ENCODE data around the gene ODF4.

Gene ODF4

DNA sequence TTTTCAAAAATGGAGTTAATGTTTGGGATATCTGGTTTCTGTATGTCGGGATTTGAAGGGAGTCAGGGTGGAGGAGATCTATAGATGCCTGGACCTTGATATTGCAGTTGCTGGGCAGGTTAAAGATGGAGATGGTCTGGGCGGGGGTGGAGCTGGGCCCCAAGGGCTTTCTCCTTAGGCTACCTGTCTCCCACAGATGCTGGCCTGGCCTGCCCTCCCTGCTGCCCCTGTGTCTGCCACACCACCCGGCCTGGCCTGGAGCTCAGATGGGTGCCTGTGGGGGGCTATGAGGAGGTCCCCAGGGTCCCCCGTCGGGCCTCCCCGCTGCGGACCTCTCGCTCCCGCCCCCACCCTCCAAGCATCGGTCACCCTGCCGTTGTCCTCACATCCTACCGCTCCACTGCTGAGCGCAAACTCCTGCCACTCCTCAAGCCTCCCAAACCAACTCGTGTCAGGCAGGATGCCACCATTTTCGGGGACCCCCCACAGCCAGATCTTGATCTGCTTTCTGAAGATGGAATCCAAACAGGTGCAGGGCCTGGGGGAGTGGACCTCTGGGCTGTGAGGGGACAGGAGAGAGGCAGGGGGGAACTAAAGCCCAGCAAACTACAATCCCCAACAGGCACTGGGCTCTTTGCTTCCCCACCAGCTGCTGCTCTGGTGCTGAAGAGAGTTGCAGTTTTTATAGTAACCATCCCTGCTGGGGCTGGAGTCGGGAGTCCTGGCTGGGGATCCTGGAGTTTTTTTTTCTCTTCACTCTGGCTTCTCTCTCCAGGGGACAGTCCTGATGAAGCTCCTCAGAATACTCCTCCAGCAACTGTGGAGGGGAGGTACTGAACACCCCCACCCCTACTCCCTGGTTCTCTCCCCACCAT lies 26.7 kb upstream of the ODF4 start:
- Histone ChIP-seq H3K9me3 (ENCODE audit: control insufficient read depth, insufficient read depth, low read length) (no peaks in the 10 kb centered on the region), H3K79me2 (ENCODE audit: control insufficient read depth, low read length) (no peaks in the 10 kb centered on the region), H3K27me3 (ENCODE audit: control insufficient read depth, low read length) (peaks cover 5% of the 10 kb centered on the region; the same call in 1 of the 2 replicates), H3K36me3 (ENCODE audit: control insufficient read depth, low read length) (no peaks in the 10 kb centered on the region), H3F3A (ENCODE audit: control insufficient read depth, insufficient read depth) (no peaks in the 10 kb centered on the region), H3K4me1 (ENCODE audit: control insufficient read depth, low read length) (no peaks in the 10 kb centered on the region), H3K9me2 (replicated peaks; ENCODE audit: control insufficient read depth, low read length) (no peaks in the 10 kb centered on the region), H3K27ac (ENCODE audit: low read depth, low read length) (no peak overlapping the region), H4K20me1 (ENCODE audit: control insufficient read depth, insufficient read depth, low read depth, low read length) (no peaks in the 10 kb centered on the region), H3K4me2 (ENCODE audit: low read length) (no peak overlapping the region), H3K4me3 (ENCODE audit: low read length) (no peak overlapping the region)
- TF ChIP-seq, protein P1, sequence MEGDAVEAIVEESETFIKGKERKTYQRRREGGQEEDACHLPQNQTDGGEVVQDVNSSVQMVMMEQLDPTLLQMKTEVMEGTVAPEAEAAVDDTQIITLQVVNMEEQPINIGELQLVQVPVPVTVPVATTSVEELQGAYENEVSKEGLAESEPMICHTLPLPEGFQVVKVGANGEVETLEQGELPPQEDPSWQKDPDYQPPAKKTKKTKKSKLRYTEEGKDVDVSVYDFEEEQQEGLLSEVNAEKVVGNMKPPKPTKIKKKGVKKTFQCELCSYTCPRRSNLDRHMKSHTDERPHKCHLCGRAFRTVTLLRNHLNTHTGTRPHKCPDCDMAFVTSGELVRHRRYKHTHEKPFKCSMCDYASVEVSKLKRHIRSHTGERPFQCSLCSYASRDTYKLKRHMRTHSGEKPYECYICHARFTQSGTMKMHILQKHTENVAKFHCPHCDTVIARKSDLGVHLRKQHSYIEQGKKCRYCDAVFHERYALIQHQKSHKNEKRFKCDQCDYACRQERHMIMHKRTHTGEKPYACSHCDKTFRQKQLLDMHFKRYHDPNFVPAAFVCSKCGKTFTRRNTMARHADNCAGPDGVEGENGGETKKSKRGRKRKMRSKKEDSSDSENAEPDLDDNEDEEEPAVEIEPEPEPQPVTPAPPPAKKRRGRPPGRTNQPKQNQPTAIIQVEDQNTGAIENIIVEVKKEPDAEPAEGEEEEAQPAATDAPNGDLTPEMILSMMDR (IDR thresholded peaks at IDR 0.05; ENCODE audit: low read depth, low read length, poor library complexity, severe bottlenecking), result no peak
- TF ChIP-seq EZH2phosphoT487 (IDR thresholded peaks at IDR 0.05; ENCODE audit: borderline replicate concordance, low read length), result no peak

DNA sequence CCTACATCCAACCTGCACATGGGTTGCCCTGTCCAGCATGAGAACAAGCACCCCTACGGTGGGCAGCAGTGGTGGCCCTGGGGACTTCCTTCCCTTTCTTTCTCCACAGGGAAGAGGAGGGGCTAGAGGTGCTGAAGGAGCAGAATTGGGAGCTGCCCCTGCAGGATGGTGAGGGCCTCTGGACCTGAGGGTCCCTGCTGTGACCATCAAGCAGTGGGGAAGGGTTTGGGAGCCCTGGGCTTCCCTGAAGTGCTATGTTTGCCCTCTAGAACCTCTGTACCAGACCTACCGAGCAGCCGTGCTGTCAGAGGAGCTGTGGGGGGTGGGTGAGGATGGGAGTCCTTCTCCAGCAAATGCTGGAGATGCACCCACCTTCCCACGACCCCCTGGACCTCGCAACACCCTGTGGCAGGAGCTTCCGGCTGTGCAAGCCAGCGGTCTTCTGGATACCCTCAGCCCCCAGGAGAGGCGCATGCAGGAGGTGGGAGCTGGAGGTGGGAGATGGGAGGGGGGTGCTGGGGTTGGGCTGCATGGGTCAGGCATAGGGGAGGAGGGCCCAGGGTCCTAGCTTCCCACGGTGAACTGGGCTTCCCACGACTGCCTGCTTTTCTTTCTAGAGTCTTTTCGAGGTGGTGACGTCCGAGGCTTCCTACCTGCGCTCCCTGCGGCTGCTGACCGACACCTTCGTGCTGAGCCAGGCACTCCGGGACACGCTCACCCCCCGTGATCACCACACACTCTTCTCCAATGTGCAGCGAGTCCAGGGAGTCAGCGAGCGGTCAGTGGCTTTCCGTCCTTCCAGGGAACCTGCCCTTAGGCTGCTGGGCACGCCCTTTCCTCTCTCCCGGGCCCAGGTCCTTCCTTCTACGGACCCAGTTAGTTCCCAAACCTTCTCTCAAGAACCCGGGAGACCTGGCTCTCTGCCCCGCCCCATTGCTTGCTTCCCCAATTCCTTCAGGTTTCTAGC lies 24.6 kb upstream of the ODF4 start:
- Histone ChIP-seq H3K4me2 (ENCODE audit: low read length) (no peak overlapping the region), H3K79me2 (ENCODE audit: control insufficient read depth, low read length) (no peaks in the 10 kb centered on the region), H3K27ac (ENCODE audit: low read depth, low read length) (no peak overlapping the region), H3K4me3 (ENCODE audit: low read length) (no peak overlapping the region), H3K27me3 (ENCODE audit: control insufficient read depth, low read length) (peaks cover 5% of the 10 kb centered on the region; the same call in 1 of the 2 replicates), H3K4me1 (ENCODE audit: control insufficient read depth, low read length) (no peaks in the 10 kb centered on the region), H3K9me2 (replicated peaks; ENCODE audit: control insufficient read depth, low read length) (no peaks in the 10 kb centered on the region), H3F3A (ENCODE audit: control insufficient read depth, insufficient read depth) (no peaks in the 10 kb centered on the region), H4K20me1 (ENCODE audit: control insufficient read depth, insufficient read depth, low read depth, low read length) (no peaks in the 10 kb centered on the region), H3K36me3 (ENCODE audit: control insufficient read depth, low read length) (no peaks in the 10 kb centered on the region), H3K9me3 (ENCODE audit: control insufficient read depth, insufficient read depth, low read length) (no peaks in the 10 kb centered on the region)
- TF ChIP-seq EZH2phosphoT487 (IDR thresholded peaks at IDR 0.05; ENCODE audit: borderline replicate concordance, low read length), result no peak
- TF ChIP-seq, protein P1 (IDR thresholded peaks at IDR 0.05; ENCODE audit: low read depth, low read length, poor library complexity, severe bottlenecking), result no peak

DNA sequence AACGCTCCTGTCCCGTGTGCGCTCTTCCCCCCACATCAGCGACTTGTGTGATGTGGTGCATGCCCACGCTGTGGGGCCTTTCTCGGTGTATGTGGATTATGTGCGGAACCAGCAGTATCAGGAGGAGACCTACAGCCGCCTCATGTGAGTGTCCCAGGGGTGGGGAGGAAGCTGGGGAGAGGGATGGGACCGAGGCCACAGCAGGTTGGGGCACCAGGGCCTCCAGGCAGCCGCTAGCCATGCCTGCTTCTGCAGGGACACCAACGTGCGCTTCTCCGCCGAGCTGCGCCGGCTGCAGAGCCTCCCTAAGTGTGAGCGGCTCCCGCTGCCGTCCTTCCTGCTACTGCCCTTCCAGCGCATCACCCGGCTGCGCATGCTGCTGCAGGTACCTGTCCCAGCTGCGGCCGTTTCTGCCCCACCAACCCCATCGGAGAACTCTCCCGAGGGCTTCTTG lies 23.8 kb upstream of the ODF4 start:
- Histone ChIP-seq H3K79me2 (ENCODE audit: control insufficient read depth, low read length) (no peaks in the 10 kb centered on the region), H3K4me3 (ENCODE audit: low read length) (no peak overlapping the region), H3F3A (ENCODE audit: control insufficient read depth, insufficient read depth) (no peaks in the 10 kb centered on the region), H3K4me1 (ENCODE audit: control insufficient read depth, low read length) (no peaks in the 10 kb centered on the region), H3K9me2 (replicated peaks; ENCODE audit: control insufficient read depth, low read length) (no peaks in the 10 kb centered on the region), H3K27ac (ENCODE audit: low read depth, low read length) (no peak overlapping the region), H4K20me1 (ENCODE audit: control insufficient read depth, insufficient read depth, low read depth, low read length) (no peaks in the 10 kb centered on the region), H3K27me3 (ENCODE audit: control insufficient read depth, low read length) (peaks cover 5% of the 10 kb centered on the region; the same call in 1 of the 2 replicates), H3K4me2 (ENCODE audit: low read length) (no peak overlapping the region), H3K36me3 (ENCODE audit: control insufficient read depth, low read length) (no peaks in the 10 kb centered on the region), H3K9me3 (ENCODE audit: control insufficient read depth, insufficient read depth, low read length) (no peaks in the 10 kb centered on the region)
- no peak for TF ChIP-seq EZH2phosphoT487 (IDR thresholded peaks at IDR 0.05; ENCODE audit: borderline replicate concordance, low read length)
- TF ChIP-seq, protein P1 (IDR thresholded peaks at IDR 0.05; ENCODE audit: low read depth, low read length, poor library complexity, severe bottlenecking), result no peak
